ENCODE measurements around the gene AGRN.
"Not testable (repeated sequence)": the region's sequence is repeated elsewhere in the genome, so short reads cannot be mapped to it uniquely, and the experiment has no call there.

Gene AGRN

GRCh38 chr1:993379-993995, 26.4 kb upstream of the AGRN start:
- ChIA-PET POLR2A (interaction anchor here (0.8 kb wide), 1 partner anchor 14 kb away, joined by 3 read pairs; no protein-coding TSS in a partner anchor), CTCF (interaction anchor here (0.7 to 1.2 kb wide), 2 partner anchors 9 to 257 kb away, joined by 3 to 4 read pairs; no protein-coding TSS in a partner anchor)
- TF ChIP-seq ARNT (IDR thresholded peaks at IDR 0.05) (no peak), ELF4 (IDR thresholded peaks at IDR 0.05) (no peak)
- no peak for DNase-seq (ENCODE audit: extremely low spot score)

GRCh38 chr1:994546-994945, 25.4 kb upstream of the AGRN start:
- CTCF ChIA-PET; DNase-seq (ENCODE audit: extremely low spot score): not testable (repeated sequence)
- POLR2A ChIA-PET: interaction anchor here (0.6 to 0.9 kb wide), 3 partner anchors 11 to 90 kb away, joined by 3 to 4 read pairs (median 3); partner anchors contain the start of gene PERM1

- ChIA-PET CTCF (interaction anchor here (0.7 to 1.5 kb wide), 2 partner anchors 11 to 91 kb away, joined by 4 to 6 read pairs; no protein-coding TSS in a partner anchor), POLR2A (interaction anchor here (1.4 to 1.9 kb wide), 2 partner anchors 23 to 29 kb away, joined by 6 to 7 read pairs; partner anchors contain the start of gene AGRN)
- no peak for TF ChIP-seq SP1 (IDR thresholded peaks at IDR 0.05)
- no peak for TF ChIP-seq FOXK2 (IDR thresholded peaks at IDR 0.05)
- no peak for TF ChIP-seq FOXM1 (IDR thresholded peaks at IDR 0.05; ENCODE audit: borderline replicate concordance)
- no peak for TF ChIP-seq ARNT (IDR thresholded peaks at IDR 0.05)
- no peak for TF ChIP-seq ZNF384 (IDR thresholded peaks at IDR 0.05)
- no peak for TF ChIP-seq LEF1 (IDR thresholded peaks at IDR 0.05; ENCODE audit: borderline replicate concordance)
- no peak for TF ChIP-seq BHLHE40 (IDR thresholded peaks at IDR 0.05; ENCODE audit: borderline replicate concordance)
- no peak for TF ChIP-seq NFRKB (IDR thresholded peaks at IDR 0.05)
- TF ChIP-seq ELF4 (IDR thresholded peaks at IDR 0.05): no peak
- TF ChIP-seq HDGF (IDR thresholded peaks at IDR 0.05; ENCODE audit: borderline replicate concordance): no peak
- TF ChIP-seq PKNOX1 (IDR thresholded peaks at IDR 0.05): no peak
- TF ChIP-seq FOXA1 (IDR thresholded peaks at IDR 0.05): no peak
- no peak for TF ChIP-seq L3MBTL2 (conservative IDR thresholded peaks at IDR 0.05)
- TF ChIP-seq CTBP1 (IDR thresholded peaks at IDR 0.05; ENCODE audit: borderline replicate concordance): no peak
- no peak for TF ChIP-seq SUZ12 (IDR thresholded peaks at IDR 0.05)
- no peak for TF ChIP-seq TARDBP (IDR thresholded peaks at IDR 0.05)
- no peak for DNase-seq (ENCODE audit: extremely low spot score)
Measured at GRCh38 chr1:995665-996633, 24.0 kb upstream of the AGRN start.

- ChIA-PET POLR2A (interaction anchor here (0.9 to 2.5 kb wide), 8 partner anchors 14 to 83 kb away, joined by 3 to 14 read pairs (median 5); partner anchors contain the start of genes AGRN and PERM1), CTCF (interaction anchor here (1.5 kb wide), 1 partner anchor 13 kb away, joined by 6 read pairs; no protein-coding TSS in a partner anchor)
- no peak for DNase-seq (ENCODE audit: extremely low spot score)
- no peak for TF ChIP-seq TARDBP (IDR thresholded peaks at IDR 0.05)
- no peak for TF ChIP-seq FOXK2 (IDR thresholded peaks at IDR 0.05)
- no peak for TF ChIP-seq ELF4 (IDR thresholded peaks at IDR 0.05)
Measured at GRCh38 chr1:996851-997712, 22.8 kb upstream of the AGRN start.

GRCh38 chr1:997713-997992, 22.3 kb upstream of the AGRN start:
- CTCF ChIA-PET: interaction anchor here (1.5 kb wide), 1 partner anchor 13 kb away, joined by 6 read pairs; no protein-coding TSS in a partner anchor
- no peak for DNase-seq (ENCODE audit: extremely low spot score)
- POLR2A ChIA-PET: interaction anchor here (0.9 to 2.5 kb wide), 10 partner anchors 14 to 82 kb away, joined by 3 to 14 read pairs (median 4); partner anchors contain the start of genes AGRN and PERM1
- TF ChIP-seq FOXM1 (IDR thresholded peaks at IDR 0.05; ENCODE audit: borderline replicate concordance): no peak
- no peak for TF ChIP-seq CTBP1 (IDR thresholded peaks at IDR 0.05; ENCODE audit: borderline replicate concordance)
- TF ChIP-seq HDGF (IDR thresholded peaks at IDR 0.05; ENCODE audit: borderline replicate concordance): no peak
- no peak for TF ChIP-seq BHLHE40 (IDR thresholded peaks at IDR 0.05; ENCODE audit: borderline replicate concordance)
- no peak for TF ChIP-seq FOXK2 (IDR thresholded peaks at IDR 0.05)
- TF ChIP-seq NFRKB (IDR thresholded peaks at IDR 0.05): no peak
- TF ChIP-seq ARNT (IDR thresholded peaks at IDR 0.05): no peak
- no peak for TF ChIP-seq L3MBTL2 (conservative IDR thresholded peaks at IDR 0.05)
- TF ChIP-seq ELF4 (IDR thresholded peaks at IDR 0.05): no peak

- POLR2A ChIA-PET: interaction anchor here (1.0 to 2.5 kb wide), 11 partner anchors 8 to 82 kb away, joined by 3 to 14 read pairs (median 4); partner anchors contain the start of gene PERM1
- CTCF ChIA-PET: interaction anchor here (1.5 kb wide), 1 partner anchor 14 kb away, joined by 6 read pairs; no protein-coding TSS in a partner anchor
- no peak for TF ChIP-seq NFRKB (IDR thresholded peaks at IDR 0.05)
- TF ChIP-seq L3MBTL2 (conservative IDR thresholded peaks at IDR 0.05): peak; percentile 64
- no peak for DNase-seq (ENCODE audit: extremely low spot score)
Measured at GRCh38 chr1:997993-998744, 21.8 kb upstream of the AGRN start.

GRCh38 chr1:998745-998994, 21.2 kb upstream of the AGRN start:
- POLR2A ChIA-PET: interaction anchor here (1.0 to 2.5 kb wide), 7 partner anchors 9 to 65 kb away, joined by 3 to 14 read pairs (median 3); partner anchors contain the start of gene PERM1
- no peak for DNase-seq (ENCODE audit: extremely low spot score)
- CTCF ChIA-PET: no interaction called here
- TF ChIP-seq SP1 (IDR thresholded peaks at IDR 0.05) (no peak), PKNOX1 (IDR thresholded peaks at IDR 0.05) (no peak), BHLHE40 (IDR thresholded peaks at IDR 0.05; ENCODE audit: borderline replicate concordance) (no peak), ELF4 (IDR thresholded peaks at IDR 0.05) (no peak), CTBP1 (IDR thresholded peaks at IDR 0.05; ENCODE audit: borderline replicate concordance) (no peak), ARNT (IDR thresholded peaks at IDR 0.05) (no peak), FOXM1 (IDR thresholded peaks at IDR 0.05; ENCODE audit: borderline replicate concordance) (no peak), SUZ12 (IDR thresholded peaks at IDR 0.05) (no peak)
